Large intestine (tissue), 3 donors: ENCODE measurements around the gene RYK. TPM values are rescaled to one million over a fixed set of nuclear protein-coding genes. Genes with fewer than 3 reads are reported as not detected.

ENCODE experiments used
- DNase-seq, 2 donors: peaks; one replicate each; pipeline versions ENCODE4 v3.0.0 to v3.0.0-alpha.2; 2013
- H3K27ac ChIP-seq: one replicate; pipeline ENCODE4 v1.5.1; 2013; ENCODE audit warnings: low read length
- H3K27me3 ChIP-seq: 2 replicates; pipeline ENCODE4 v1.6.1; 2013; ENCODE audit warnings: low read length; ENCODE audit not compliant: control insufficient read depth, insufficient read depth
- H3K36me3 ChIP-seq: 2 replicates; pipeline ENCODE4 v1.6.1; 2013; ENCODE audit warnings: low read length; ENCODE audit not compliant: control insufficient read depth, insufficient read depth
- H3K4me1 ChIP-seq: one replicate; pipeline ENCODE4 v1.6.1; 2013; ENCODE audit warnings: low read length; ENCODE audit not compliant: control insufficient read depth, insufficient read depth
- H3K4me3 ChIP-seq: one replicate; pipeline ENCODE4 v1.5.1; 2013; ENCODE audit warnings: low read length
- H3K9me3 ChIP-seq: one replicate; pipeline ENCODE4 v1.6.1; 2013; ENCODE audit warnings: mild to moderate bottlenecking, low read depth, low read length, moderate library complexity; ENCODE audit not compliant: control insufficient read depth
- WGBS: methylation state at CpG from one replicate; pipeline ENCODE4 v1.1.5; 2013; ENCODE audit warnings: low lambda C conversion rate; ENCODE audit not compliant: insufficient coverage; 5-methylcytosine and 5-hydroxymethylcytosine counted together
- polyA plus RNA-seq: library from polyadenylated mRNA; unstranded; fragments of 120-200 nt; gene quantifications from one replicate; pipeline ENCODE4 v1.2.1, GENCODE V29; 2013

The RYK gene
- polyA plus RNA-seq, 1 donor = 55.7 TPM

DNA sequence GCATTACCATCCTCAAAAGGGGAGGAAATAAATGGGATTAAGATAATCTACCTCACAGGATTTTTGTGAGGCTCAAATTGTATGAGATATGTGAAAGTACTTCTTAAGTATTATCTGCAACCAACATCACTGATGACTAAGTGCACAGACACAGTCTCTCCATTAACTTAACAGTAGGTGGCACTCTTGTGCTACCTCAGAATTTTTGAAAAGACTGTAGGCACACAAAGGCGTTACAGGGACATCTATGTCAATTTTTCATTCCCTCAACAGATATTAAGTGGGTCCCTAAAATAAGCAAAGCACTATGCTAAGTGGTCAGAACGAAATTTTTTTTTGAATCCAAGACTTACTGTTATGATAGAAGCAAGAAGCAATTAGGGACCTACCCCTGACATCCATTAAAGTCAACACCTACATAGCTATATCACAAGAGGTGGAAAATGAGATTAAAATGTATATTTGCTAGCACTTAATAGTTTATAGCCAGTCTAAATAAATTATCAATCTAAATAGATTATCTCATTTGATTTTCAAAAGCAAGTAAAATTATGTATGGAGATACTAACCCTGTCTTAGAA, 52.9 kb downstream of the RYK start:
- peak; percentile 12 to 38 for DNase-seq

GRCh38 chr3:134194247-134194646, 56.4 kb downstream of the RYK start:
- no peak overlapping the region for H3K27ac ChIP-seq
- H3K4me3 ChIP-seq = no peak overlapping the region
- H3K9me3 ChIP-seq = no peaks in the 10 kb centered on the region
- DNase-seq = no peak
- no peaks in the 10 kb centered on the region for H3K27me3 ChIP-seq
- H3K36me3 ChIP-seq = peaks cover 43% of the 10 kb centered on the region
- WGBS = 100% methylated on average over 1 of the region's 2 CpGs
- no peaks in the 10 kb centered on the region for H3K4me1 ChIP-seq

More for the DNA sequence above, 52.9 kb downstream of the RYK start:
- no peak overlapping the region for H3K27ac ChIP-seq
- H3K36me3 ChIP-seq = peaks cover 65% of the 10 kb centered on the region
- no CpG with 5 or more reads among the region's 2 CpGs for WGBS
- no peaks in the 10 kb centered on the region for H3K27me3 ChIP-seq
- H3K9me3 ChIP-seq = no peaks in the 10 kb centered on the region
- H3K4me1 ChIP-seq = no peaks in the 10 kb centered on the region
- H3K4me3 ChIP-seq = no peak overlapping the region

- Histone ChIP-seq H3K27ac (no peak overlapping the region), H3K27me3 (no peaks in the 10 kb centered on the region), H3K4me1 (no peaks in the 10 kb centered on the region), H3K4me3 (no peak overlapping the region), H3K9me3 (no peaks in the 10 kb centered on the region), H3K36me3 (peaks cover 35% of the 10 kb centered on the region)
- WGBS = 100% methylated on average over 3 of the region's 3 CpGs
- DNase-seq = no peak
Observed at GRCh38 chr3:134190250-134190649, 60.4 kb downstream of the RYK start.

- H3K9me3 ChIP-seq = no peaks in the 10 kb centered on the region
- DNase-seq = no peak
- no peaks in the 10 kb centered on the region for H3K27me3 ChIP-seq
- no peak overlapping the region for H3K4me3 ChIP-seq
- peaks cover 33% of the 10 kb centered on the region for H3K36me3 ChIP-seq
- no peak overlapping the region for H3K27ac ChIP-seq
- no peaks in the 10 kb centered on the region for H3K4me1 ChIP-seq
Observed at GRCh38 chr3:134189849-134190248, 60.8 kb downstream of the RYK start.

GRCh38 chr3:134186391-134186790, 64.3 kb downstream of the RYK start:
- H3K27ac ChIP-seq = no peak overlapping the region
- WGBS = 83% methylated on average over 2 of the region's 3 CpGs
- no peaks in the 10 kb centered on the region for H3K9me3 ChIP-seq
- no peak for DNase-seq
- H3K27me3 ChIP-seq = no peaks in the 10 kb centered on the region
- H3K4me3 ChIP-seq = no peak overlapping the region
- peaks cover 20% of the 10 kb centered on the region for H3K36me3 ChIP-seq
- no peaks in the 10 kb centered on the region for H3K4me1 ChIP-seq

DNA sequence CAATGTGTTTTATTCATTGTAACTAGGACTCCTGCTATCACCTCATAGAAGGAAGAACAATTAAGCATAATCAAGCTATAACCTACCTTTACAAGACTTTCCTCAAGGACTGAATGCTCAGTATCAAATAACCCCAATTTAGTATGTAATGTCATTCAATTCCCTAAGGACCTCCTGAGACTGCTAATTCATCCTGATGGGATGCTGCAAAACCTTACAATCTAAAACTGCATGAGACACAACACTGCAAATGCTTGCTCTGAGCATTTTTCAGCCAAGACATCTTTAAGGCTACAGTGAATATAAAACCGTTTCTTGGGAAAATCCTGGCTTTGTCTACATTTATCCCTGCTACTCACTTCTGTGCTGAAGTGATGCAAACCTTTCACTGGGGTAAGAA, 69.9 kb downstream of the RYK start:
- no peak for DNase-seq
- H3K36me3 ChIP-seq = peaks cover 15% of the 10 kb centered on the region
- WGBS = 100% methylated on average over 1 of the region's 1 CpG
- H3K9me3 ChIP-seq = no peaks in the 10 kb centered on the region
- no peak overlapping the region for H3K4me3 ChIP-seq
- no peak overlapping the region for H3K27ac ChIP-seq
- no peaks in the 10 kb centered on the region for H3K27me3 ChIP-seq
- no peaks in the 10 kb centered on the region for H3K4me1 ChIP-seq

GRCh38 chr3:134179508-134179907, 71.2 kb downstream of the RYK start:
- no peak for DNase-seq
- Histone ChIP-seq H3K4me3 (no peak overlapping the region), H3K4me1 (no peaks in the 10 kb centered on the region), H3K9me3 (no peaks in the 10 kb centered on the region), H3K36me3 (peaks cover 27% of the 10 kb centered on the region), H3K27me3 (no peaks in the 10 kb centered on the region), H3K27ac (no peak overlapping the region)
- 83% methylated on average over 1 of the region's 2 CpGs for WGBS

- H3K9me3 ChIP-seq = no peaks in the 10 kb centered on the region
- DNase-seq = no peak
- no peak overlapping the region for H3K4me3 ChIP-seq
- 79% methylated on average over 5 of the region's 6 CpGs for WGBS
- H3K27me3 ChIP-seq = no peaks in the 10 kb centered on the region
- no peak overlapping the region for H3K27ac ChIP-seq
- H3K36me3 ChIP-seq = peaks cover 24% of the 10 kb centered on the region
- peaks cover 8% of the 10 kb centered on the region for H3K4me1 ChIP-seq
Observed at GRCh38 chr3:134163096-134163495, 87.6 kb downstream of the RYK start.

DNA sequence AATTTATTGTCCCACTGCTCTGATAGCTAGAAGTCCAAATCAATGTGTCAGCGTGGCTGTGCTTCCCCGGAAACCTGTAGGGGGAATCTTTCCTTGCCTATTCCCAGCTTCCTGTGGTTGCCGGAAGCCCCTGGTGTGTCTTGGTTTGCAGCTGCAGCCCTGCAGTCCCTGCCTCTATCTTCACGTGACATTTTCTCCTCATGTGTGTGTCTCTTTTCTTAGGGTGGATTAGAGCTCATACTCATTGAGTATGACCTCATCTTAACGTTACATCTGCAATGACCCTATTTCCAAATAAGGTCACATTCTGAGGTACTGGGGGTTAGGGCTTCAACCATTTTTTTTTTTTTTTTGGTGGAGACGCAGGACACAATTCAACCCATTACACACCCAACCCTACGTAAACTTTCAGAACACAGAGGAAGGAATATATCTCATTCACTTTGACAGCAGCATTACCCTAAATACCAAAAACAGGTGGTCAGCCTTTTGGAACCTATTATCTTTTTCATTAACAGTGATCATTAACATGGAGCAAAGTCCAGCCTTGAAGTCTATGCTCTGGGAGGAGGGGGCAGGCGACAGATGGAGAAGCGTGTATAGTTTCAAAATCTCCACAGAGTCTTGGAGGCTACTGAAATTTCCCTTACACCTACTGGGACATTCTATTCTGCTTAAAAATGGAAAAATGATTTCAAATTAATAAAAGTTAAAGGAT, 88.6 kb downstream of the RYK start:
- Histone ChIP-seq H3K4me1 (peaks cover 8% of the 10 kb centered on the region), H3K27ac (no peak overlapping the region), H3K9me3 (no peaks in the 10 kb centered on the region), H3K4me3 (no peak overlapping the region), H3K36me3 (peaks cover 27% of the 10 kb centered on the region), H3K27me3 (no peaks in the 10 kb centered on the region)
- WGBS = no CpG with 5 or more reads among the region's 9 CpGs
- DNase-seq = peak; percentile 12 to 59

- no peak for DNase-seq
Observed at GRCh38 chr3:134155446-134155845, 95.2 kb downstream of the RYK start.

GRCh38 chr3:134153761-134154160, 96.9 kb downstream of the RYK start:
- 60% methylated on average over 1 of the region's 13 CpGs for WGBS
- Histone ChIP-seq H3K27ac (no peak overlapping the region), H3K9me3 (no peaks in the 10 kb centered on the region), H3K27me3 (no peaks in the 10 kb centered on the region), H3K4me3 (no peak overlapping the region), H3K36me3 (peaks cover 45% of the 10 kb centered on the region), H3K4me1 (no peaks in the 10 kb centered on the region)
- DNase-seq = no peak

More at GRCh38 chr3:134155446-134155845, 95.2 kb downstream of the RYK start:
- no peak overlapping the region for H3K27ac ChIP-seq
- H3K4me3 ChIP-seq = no peak overlapping the region
- H3K9me3 ChIP-seq = no peaks in the 10 kb centered on the region
- peaks cover 55% of the 10 kb centered on the region for H3K36me3 ChIP-seq
- WGBS = no CpG with 5 or more reads among the region's 2 CpGs
- H3K4me1 ChIP-seq = no peaks in the 10 kb centered on the region
- H3K27me3 ChIP-seq = no peaks in the 10 kb centered on the region
